ENCODE data around the gene TYW3. TPM values are rescaled to one million over a fixed set of nuclear protein-coding genes. Genes with fewer than 3 reads are reported as not detected.
A peak's percentile ranks its signal among the peaks of the same experiment; 100 is the strongest.

TYW3 gene
- total RNA-seq, 1 donor from 2014 or later = 11.4 TPM

- H3K4me3 ChIP-seq (ENCODE audit: low read depth, low read length) = no peak overlapping the region
- TF ChIP-seq CTCF (conservative IDR thresholded peaks at IDR 0.05; ENCODE audit: low read depth, low read length) = no peak
- DNase-seq (ENCODE audit: low read depth) = no peak
Measured at GRCh38 chr1:74690909-74691308, 42.0 kb upstream of the TYW3 start.

GRCh38 chr1:74693473-74693872 lies 39.5 kb upstream of the TYW3 start:
- peak; percentile 37 for DNase-seq (ENCODE audit: low read depth)
- TF ChIP-seq CTCF (conservative IDR thresholded peaks at IDR 0.05; ENCODE audit: low read depth, low read length) = no peak
- no peak overlapping the region for H3K4me3 ChIP-seq (ENCODE audit: low read depth, low read length)

GRCh38 chr1:74697832-74698231 lies 35.1 kb upstream of the TYW3 start:
- TF ChIP-seq CTCF (conservative IDR thresholded peaks at IDR 0.05; ENCODE audit: low read depth, low read length) = no peak
- no peak overlapping the region for H3K4me3 ChIP-seq (ENCODE audit: low read depth, low read length)
- no peak for DNase-seq (ENCODE audit: low read depth)

- DNase-seq (ENCODE audit: low read depth) = no peak
- no peak overlapping the region for H3K4me3 ChIP-seq (ENCODE audit: low read depth, low read length)
- TF ChIP-seq CTCF (conservative IDR thresholded peaks at IDR 0.05; ENCODE audit: low read depth, low read length) = no peak
Measured at GRCh38 chr1:74699331-74699730, 33.6 kb upstream of the TYW3 start.

- no peak for DNase-seq (ENCODE audit: low read depth)
- TF ChIP-seq CTCF (conservative IDR thresholded peaks at IDR 0.05; ENCODE audit: low read depth, low read length) = no peak
- no peak overlapping the region for H3K4me3 ChIP-seq (ENCODE audit: low read depth, low read length)
Measured at GRCh38 chr1:74703386-74704182, 29.4 kb upstream of the TYW3 start.

GRCh38 chr1:74712881-74713280 lies 20.1 kb upstream of the TYW3 start:
- no peak for DNase-seq (ENCODE audit: low read depth)
- no peak overlapping the region for H3K4me3 ChIP-seq (ENCODE audit: low read depth, low read length)
- TF ChIP-seq CTCF (conservative IDR thresholded peaks at IDR 0.05; ENCODE audit: low read depth, low read length) = no peak

GRCh38 chr1:74713849-74714248 lies 19.1 kb upstream of the TYW3 start:
- TF ChIP-seq CTCF (conservative IDR thresholded peaks at IDR 0.05; ENCODE audit: low read depth, low read length) = no peak
- no peak overlapping the region for H3K4me3 ChIP-seq (ENCODE audit: low read depth, low read length)
- no peak for DNase-seq (ENCODE audit: low read depth)

Measured in epithelial cell of proximal tubule (primary cell).